Measurements from ENCODE around the gene SYNE3.

DNA sequence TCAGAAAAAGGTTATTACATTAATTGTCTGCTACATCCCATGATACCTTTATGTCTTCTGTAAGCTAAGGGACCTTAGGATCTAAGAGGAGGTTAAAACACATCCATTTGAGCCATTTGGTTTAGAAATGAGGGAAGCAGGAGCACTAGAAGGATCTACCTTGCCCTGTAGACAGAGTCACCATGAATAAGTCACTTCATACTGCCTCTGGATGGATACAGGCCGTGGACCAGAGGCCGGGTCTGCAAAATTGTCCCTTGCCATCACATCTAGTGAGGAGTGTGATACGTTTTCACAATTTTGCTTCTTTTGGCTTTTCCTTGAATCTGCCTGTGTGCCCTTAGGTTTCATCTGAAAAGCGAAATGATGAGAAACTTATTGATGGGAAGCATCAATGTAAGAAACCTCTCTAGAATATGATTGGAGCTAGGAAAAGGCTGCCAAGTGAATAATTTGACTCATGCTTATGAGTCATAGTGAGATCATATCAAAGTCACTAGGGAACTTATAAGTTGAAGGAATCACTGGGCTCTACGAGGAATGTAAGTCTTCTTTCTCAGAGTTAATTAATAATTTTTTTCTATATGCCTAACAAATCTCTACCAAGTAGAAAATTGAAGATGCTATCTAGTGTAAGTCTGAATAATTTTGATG is 29.2 kb upstream of the SYNE3 start:
- no peak for TF ChIP-seq CTCF (IDR thresholded peaks at IDR 0.05; ENCODE audit: insufficient read depth, low read depth, low read length)
- no peak for TF ChIP-seq EZH2 (IDR thresholded peaks at IDR 0.05; ENCODE audit: insufficient read depth, low read length)

Data from astrocyte (in vitro differentiated cells and primary cell).